C4-2B (cell line): Measurements from ENCODE around the gene ATP1A4.

ENCODE experiments used
- H3K27ac ChIP-seq: fragments of 450-650 bp; 2 replicates; pipeline ENCODE4 v1.5.1; 2017
- CTCF ChIP-seq: fragments of 450-650 bp; conservative IDR thresholded peaks from 2 replicates; pipeline ENCODE4 v1.5.1; 2017; ENCODE audit warnings: mild to moderate bottlenecking
- ZFX ChIP-seq: fragments of 450-650 bp; IDR thresholded peaks from 2 replicates; pipeline ENCODE4 v1.6.1; 2017

Gene ATP1A4

GRCh38 chr1:160166166-160166868 is 14.9 kb downstream of the ATP1A4 start:
- H3K27ac ChIP-seq = no peak overlapping the region
- TF ChIP-seq ZFX (no peak), CTCF (no peak)

GRCh38 chr1:160167056-160167455 is 15.7 kb downstream of the ATP1A4 start:
- no peak overlapping the region for H3K27ac ChIP-seq
- TF ChIP-seq ZFX = no peak
- no peak for TF ChIP-seq CTCF

- no peak for TF ChIP-seq ZFX
- TF ChIP-seq CTCF = no peak; the same call in 1 of the 2 replicates
These were observed 16.2 kb downstream of the ATP1A4 start for GRCh38 chr1:160167580-160167979.

GRCh38 chr1:160168016-160168415 is 16.6 kb downstream of the ATP1A4 start:
- no peak for TF ChIP-seq ZFX
- no peak for TF ChIP-seq CTCF
- no peak overlapping the region for H3K27ac ChIP-seq

More at GRCh38 chr1:160167580-160167979, 16.2 kb downstream of the ATP1A4 start:
- no peak overlapping the region for H3K27ac ChIP-seq

GRCh38 chr1:160168609-160169369 is 17.4 kb downstream of the ATP1A4 start:
- no peak for TF ChIP-seq CTCF
- TF ChIP-seq ZFX = no peak

GRCh38 chr1:160169553-160170399 is 18.4 kb downstream of the ATP1A4 start:
- H3K27ac ChIP-seq = no peak overlapping the region
- TF ChIP-seq ZFX (no peak), CTCF (no peak)

More at GRCh38 chr1:160168609-160169369, 17.4 kb downstream of the ATP1A4 start:
- no peak overlapping the region for H3K27ac ChIP-seq
